Heart right ventricle (tissue), 16 donors: ENCODE measurements around the gene HNF1A. TPM values are rescaled to one million over a fixed set of nuclear protein-coding genes. Genes with fewer than 3 reads are reported as not detected.

Experiments used
- ATAC-seq, 8 donors: fragments of 200-7000 bp; cut with Tn5 transposase; one replicate each; pipeline ENCODE4 v1.9.1; 2020; ENCODE audit warnings: mild to moderate bottlenecking in 8 of 8, moderate library complexity in 8 of 8, moderate number of reproducible peaks in 1 of 8
- DNase-seq, 2 donors: peaks; one replicate each; pipeline ENCODE4 v3.0.0-alpha.2; 2020
- H3K27ac ChIP-seq, 10 donors: fragments of 200-600 bp; sonication (generic) in 2 of 10; one replicate each; pipeline versions ENCODE4 v1.5.0 to v1.8.0; 2020 to 2022; ENCODE audit warnings: mild to moderate bottlenecking in 3 of 10
- H3K27me3 ChIP-seq, 7 donors: fragments of 200-600 bp; one replicate each; pipeline ENCODE4 v1.8.0; 2021 to 2022; ENCODE audit warnings: mild to moderate bottlenecking in 2 of 7
- H3K36me3 ChIP-seq, 9 donors: fragments of 200-600 bp; sonication (generic) in 1 of 9; one replicate each; pipeline versions ENCODE4 v1.5.0 to v1.8.0; 2020 to 2022; ENCODE audit warnings: mild to moderate bottlenecking in 2 of 9
- H3K4me1 ChIP-seq, 9 donors: fragments of 200-600 bp; sonication (generic) in 1 of 9; one replicate each; pipeline versions ENCODE4 v1.5.0 to v1.8.0; 2020 to 2022; ENCODE audit warnings: mild to moderate bottlenecking in 4 of 9
- H3K4me3 ChIP-seq, 10 donors: fragments of 200-600 bp; sonication (generic) in 2 of 10; one replicate each; pipeline versions ENCODE4 v1.5.0 to v1.8.0; 2020 to 2022; ENCODE audit warnings: mild to moderate bottlenecking in 7 of 10, moderate library complexity in 2 of 10
- H3K9me3 ChIP-seq, 11 donors: fragments of 200-600 bp in 10 of 11; sonication (generic) in 2 of 11; one replicate each; pipeline versions ENCODE4 v1.5.0 to v1.8.0; 2013 to 2022; ENCODE audit warnings: mild to moderate bottlenecking in 2 of 11, control low read depth in 1 of 11, moderate library complexity in 1 of 11
- CTCF ChIP-seq, 9 donors: fragments of 200-600 bp; sonication (generic) in 2 of 9; IDR thresholded peaks; one replicate each; pipeline versions ENCODE4 v1.5.0 to v1.8.0; 2021 to 2022; ENCODE audit warnings: antibody characterized with exemption in 9 of 9, mild to moderate bottlenecking in 5 of 9, moderate library complexity in 1 of 9
- WGBS, 2 donors: extraction: QIAGEN DNeasy Blood & Tissue Kit; methylation state at CpG; one replicate each; pipeline ENCODE4 v1.1.7; 2013; ENCODE audit warnings: inconsistent platforms in 1 of 2; 5-methylcytosine and 5-hydroxymethylcytosine counted together
- intact Hi-C, 10 donors: fragments of 100-400 bp; cut with DNase I; formaldehyde crosslinking; loops; one replicate each; pipeline versions ENCODE4 v1.11.1 to v1.14.2; 2022
- polyA plus RNA-seq, 2 donors: library from polyadenylated mRNA; stranded (reverse); fragments of 200-250 nt; gene quantifications; one replicate each; pipeline ENCODE4 v1.2.3, GENCODE V29; 2013
- total RNA-seq, 10 donors: library from RNA; stranded (reverse); fragmentation: NEBNext Ultra II Directional in 3 of 10; extraction: Animal tissue kit (Norgen Biotek cat#: 25700) in 3 of 10; gene quantifications; one replicate each; pipeline versions ENCODE4 v1.2.1 to v1.2.4, GENCODE V29; 2021 to 2023
- donor health status: Arrhythmogenic right ventricular cardiomyopathy.
- donor health status: ischemic (EF 13 %, LVEDD 7.1; RV severe dilation, severe dysfunction).
- donor health status: healthy with polysubstance abuse.
- donor health status: DM: no; HTN: yes; CAD: no.
- donor health status: DM: no; HTN: no; CAD: no.
- donor health status: ischemic (EF 25% LVEDD 6.9; RV normal size, moderate dysfunction).
- donor health status: ischemic (EF 25% LVEDD 5.7; RV mildly dilated, moderate dysfunction).
- donor health status: healthy.
- donor health status: DM: yes; HTN: yes; CAD: no.
- donor health status: Ischemic cardiomyopathy.
- donor health status: ischemic (EF 35%, LVEDD 5.7; RV mildly dilated, moderate dysfunction).
- donor health status: nonischemic (EF 11% LVEDD 7.7; RV severe dilation, severe dysfunction).
- donor health status: DM: yes; HTN: yes; CAD: no.
- donor health status: PGD.
- donor health status: ischemic (EF 29% LVEDD 5.4; RV normal size, mild dysfunction).
- donor health status: nonischemic (EF 23%, LVEDD 6.1; RV moderate dilation, normal function).

The HNF1A gene
- total and polyA plus RNA-seq, 12 donors: 0.04 TPM; not detected in 11

- H3K9me3 ChIP-seq: peaks cover 0 to 8% (median 0%) of the 10 kb centered on the region in 11 donors
- H3K27me3 ChIP-seq: peaks cover 0 to 4% (median 0%) of the 10 kb centered on the region in 7 donors
- DNase-seq (no peak), ATAC-seq (no peak)
- H3K4me1 ChIP-seq: no peaks in the 10 kb centered on the region
- WGBS, 2 donors: 94% methylated on average over 5 of the region's 5 CpGs
- H3K4me3 ChIP-seq: no peak overlapping the region
- H3K27ac ChIP-seq: no peak overlapping the region
- no peaks in the 10 kb centered on the region for H3K36me3 ChIP-seq
- intact Hi-C loops: no loop called here
- no peak for TF ChIP-seq CTCF (IDR thresholded peaks at IDR 0.05)
Measured at GRCh38 chr12:120950807-120951206, 27.5 kb upstream of the HNF1A start.

GRCh38 chr12:120955232-120955631, 23.1 kb upstream of the HNF1A start:
- ATAC-seq: no peak
- no peak for DNase-seq
- peaks cover 0 to 8% (median 0%) of the 10 kb centered on the region in 11 donors for H3K9me3 ChIP-seq
- peaks cover 0 to 5% (median 0%) of the 10 kb centered on the region in 7 donors for H3K27me3 ChIP-seq
- no peak overlapping the region for H3K4me3 ChIP-seq
- intact Hi-C loops: no loop called here
- 73 to 75% methylated on average over 4 of the region's 4 CpGs for WGBS, 2 donors
- H3K4me1 ChIP-seq: no peaks in the 10 kb centered on the region
- H3K36me3 ChIP-seq: no peaks in the 10 kb centered on the region
- H3K27ac ChIP-seq: no peak overlapping the region
- no peak for TF ChIP-seq CTCF (IDR thresholded peaks at IDR 0.05)

GRCh38 chr12:120956579-120957300, 21.6 kb upstream of the HNF1A start:
- 76 to 90% methylated on average over 5 of the region's 5 CpGs for WGBS, 2 donors
- peaks cover 0 to 5% (median 0%) of the 10 kb centered on the region in 7 donors for H3K27me3 ChIP-seq
- DNase-seq: no peak
- H3K4me3 ChIP-seq: no peak overlapping the region
- no peaks in the 10 kb centered on the region for H3K4me1 ChIP-seq
- ATAC-seq: no peak
- H3K9me3 ChIP-seq: peaks cover 0 to 3% (median 0%) of the 10 kb centered on the region in 11 donors
- TF ChIP-seq CTCF (IDR thresholded peaks at IDR 0.05): no peak
- intact Hi-C loops: no loop called here
- H3K36me3 ChIP-seq: no peaks in the 10 kb centered on the region
- no peak overlapping the region for H3K27ac ChIP-seq

GRCh38 chr12:120959111-120959878, 19.0 kb upstream of the HNF1A start:
- intact Hi-C loops: no loop called here
- 74 to 80% methylated on average over 13 of the region's 13 CpGs for WGBS, 2 donors
- DNase-seq: no peak

More at GRCh38 chr12:120959111-120959878, 19.0 kb upstream of the HNF1A start:
- no peak for TF ChIP-seq CTCF (IDR thresholded peaks at IDR 0.05)
- no peaks in the 10 kb centered on the region for H3K4me1 ChIP-seq
- no peak overlapping the region for H3K27ac ChIP-seq
- no peak for ATAC-seq
- peaks cover 0 to 3% (median 0%) of the 10 kb centered on the region in 11 donors for H3K9me3 ChIP-seq
- H3K36me3 ChIP-seq: no peaks in the 10 kb centered on the region
- H3K27me3 ChIP-seq: peaks cover 0 to 6% (median 0%) of the 10 kb centered on the region in 7 donors
- no peak overlapping the region for H3K4me3 ChIP-seq
